Measurements from ENCODE around the gene PCBP3. TPM values are rescaled to one million over a fixed set of nuclear protein-coding genes. Genes with fewer than 3 reads are reported as not detected.

Gene PCBP3
- total RNA-seq, 2 donors from 2014 or later, result 2.1 to 5.3 TPM

- H3K9me3 ChIP-seq, result no peaks in the 10 kb centered on the region
- H3K27ac ChIP-seq, result no peak overlapping the region
- H3K9ac ChIP-seq (ENCODE audit: low read depth in 2 of 2, low read length in 2 of 2), result no peak overlapping the region
- TF ChIP-seq CTCF (IDR thresholded peaks at IDR 0.05), result no peak
- H3K4me3 ChIP-seq, result no peak overlapping the region
- no peaks in the 10 kb centered on the region for H3K4me1 ChIP-seq
- no peaks in the 10 kb centered on the region for H3K27me3 ChIP-seq
- H3K36me3 ChIP-seq, result no peaks in the 10 kb centered on the region
- DNase-seq, result no peak
- intact Hi-C loops (cut with DNase I), result no loop called here
Observed at GRCh38 chr21:45932922-45933502, 289.5 kb downstream of the PCBP3 start.

- Histone ChIP-seq H3K9me3 (no peaks in the 10 kb centered on the region), H3K9ac (ENCODE audit: low read depth in 2 of 2, low read length in 2 of 2) (no peak overlapping the region), H3K4me1 (no peaks in the 10 kb centered on the region), H3K36me3 (no peaks in the 10 kb centered on the region), H3K4me3 (no peak overlapping the region), H3K27ac (no peak overlapping the region), H3K27me3 (no peaks in the 10 kb centered on the region)
- no peak for TF ChIP-seq CTCF (IDR thresholded peaks at IDR 0.05)
- no peak for DNase-seq
- intact Hi-C loops (cut with DNase I), result no loop called here
Observed at GRCh38 chr21:45934085-45934484, 290.6 kb downstream of the PCBP3 start.

GRCh38 chr21:45934554-45934953 lies 291.0 kb downstream of the PCBP3 start:
- H3K4me1 ChIP-seq, result no peaks in the 10 kb centered on the region
- H3K9ac ChIP-seq (ENCODE audit: low read depth in 2 of 2, low read length in 2 of 2), result no peak overlapping the region
- H3K27me3 ChIP-seq, result no peaks in the 10 kb centered on the region
- no peak for TF ChIP-seq CTCF (IDR thresholded peaks at IDR 0.05)
- no peaks in the 10 kb centered on the region for H3K9me3 ChIP-seq
- H3K4me3 ChIP-seq, result no peak overlapping the region
- H3K27ac ChIP-seq, result no peak overlapping the region
- no peaks in the 10 kb centered on the region for H3K36me3 ChIP-seq
- intact Hi-C loops (cut with DNase I), result no loop called here
- no peak for DNase-seq

- DNase-seq, result no peak
- no peak overlapping the region for H3K9ac ChIP-seq (ENCODE audit: low read depth in 2 of 2, low read length in 2 of 2)
- H3K4me1 ChIP-seq, result no peaks in the 10 kb centered on the region
- TF ChIP-seq CTCF (IDR thresholded peaks at IDR 0.05), result no peak
- H3K36me3 ChIP-seq, result no peaks in the 10 kb centered on the region
- intact Hi-C loops (cut with DNase I), result no loop called here
- no peak overlapping the region for H3K4me3 ChIP-seq
- H3K27me3 ChIP-seq, result no peaks in the 10 kb centered on the region
- no peak overlapping the region for H3K27ac ChIP-seq
- no peaks in the 10 kb centered on the region for H3K9me3 ChIP-seq
Observed at GRCh38 chr21:45935628-45936027, 292.1 kb downstream of the PCBP3 start.

GRCh38 chr21:45937721-45938452 lies 294.4 kb downstream of the PCBP3 start:
- no peak for TF ChIP-seq CTCF (IDR thresholded peaks at IDR 0.05)
- no peaks in the 10 kb centered on the region for H3K9me3 ChIP-seq
- H3K4me3 ChIP-seq, result no peak overlapping the region
- no peaks in the 10 kb centered on the region for H3K27me3 ChIP-seq
- no peak for DNase-seq
- H3K36me3 ChIP-seq, result no peaks in the 10 kb centered on the region
- H3K4me1 ChIP-seq, result no peaks in the 10 kb centered on the region
- no peak overlapping the region for H3K27ac ChIP-seq
- intact Hi-C loops (cut with DNase I), result no loop called here
- no peak overlapping the region for H3K9ac ChIP-seq (ENCODE audit: low read depth in 2 of 2, low read length in 2 of 2)
